DMS114 treated with DMSO at 0.1 percent for 48 hours (cell line): ENCODE results near the gene PEX26.
"Not testable (repeated sequence)": the region's sequence is repeated elsewhere in the genome, so short reads cannot be mapped to it uniquely, and the experiment has no call there.

ENCODE experiments used
- DNase-seq: peaks from one replicate; lab custom pipeline; 2025; ENCODE audit not compliant: unreplicated experiment; lab: John Stamatoyannopoulos, UW

The PEX26 gene

GRCh38 chr22:18115906-18116371 is 38.1 kb downstream of the PEX26 start:
- DNase-seq, result no peak

GRCh38 chr22:18116634-18117033 is 38.8 kb downstream of the PEX26 start:
- DNase-seq, result no peak

GRCh38 chr22:18118345-18118915 is 40.6 kb downstream of the PEX26 start:
- DNase-seq, result no peak

GRCh38 chr22:18119409-18120110 is 41.8 kb downstream of the PEX26 start:
- no peak for DNase-seq

GRCh38 chr22:18120857-18121256 is 43.1 kb downstream of the PEX26 start:
- DNase-seq, result no peak

- DNase-seq, result no peak
These were observed 43.7 kb downstream of the PEX26 start for GRCh38 chr22:18121506-18121905.

GRCh38 chr22:18121954-18122554 is 44.3 kb downstream of the PEX26 start:
- no peak for DNase-seq

- not testable (repeated sequence) for DNase-seq
These were observed 45.8 kb downstream of the PEX26 start for GRCh38 chr22:18123476-18124025.

GRCh38 chr22:18126606-18127005 is 48.8 kb downstream of the PEX26 start:
- no peak for DNase-seq

- no peak for DNase-seq
These were observed 52.2 kb downstream of the PEX26 start for GRCh38 chr22:18130018-18130417.

- no peak for DNase-seq
These were observed 53.1 kb downstream of the PEX26 start for GRCh38 chr22:18130699-18131429.

- DNase-seq, result no peak
These were observed 55.7 kb downstream of the PEX26 start for GRCh38 chr22:18133452-18133851.

- DNase-seq, result no peak
These were observed 59.0 kb downstream of the PEX26 start for GRCh38 chr22:18136563-18137320.

- not testable (repeated sequence) for DNase-seq
These were observed 63.2 kb downstream of the PEX26 start for GRCh38 chr22:18141004-18141403.

- DNase-seq, result no peak
These were observed 66.3 kb downstream of the PEX26 start for GRCh38 chr22:18144105-18144504.

GRCh38 chr22:18145676-18146388 is 68.0 kb downstream of the PEX26 start:
- no peak for DNase-seq

GRCh38 chr22:18146389-18146753 is 68.6 kb downstream of the PEX26 start:
- no peak for DNase-seq

GRCh38 chr22:18147791-18148190 is 70.0 kb downstream of the PEX26 start:
- DNase-seq, result no peak

GRCh38 chr22:18148293-18148965 is 70.6 kb downstream of the PEX26 start:
- no peak for DNase-seq

- no peak for DNase-seq
These were observed 74.7 kb downstream of the PEX26 start for GRCh38 chr22:18152519-18152918.
